Measurements from ENCODE around the gene CCDC142.

The CCDC142 gene

DNA sequence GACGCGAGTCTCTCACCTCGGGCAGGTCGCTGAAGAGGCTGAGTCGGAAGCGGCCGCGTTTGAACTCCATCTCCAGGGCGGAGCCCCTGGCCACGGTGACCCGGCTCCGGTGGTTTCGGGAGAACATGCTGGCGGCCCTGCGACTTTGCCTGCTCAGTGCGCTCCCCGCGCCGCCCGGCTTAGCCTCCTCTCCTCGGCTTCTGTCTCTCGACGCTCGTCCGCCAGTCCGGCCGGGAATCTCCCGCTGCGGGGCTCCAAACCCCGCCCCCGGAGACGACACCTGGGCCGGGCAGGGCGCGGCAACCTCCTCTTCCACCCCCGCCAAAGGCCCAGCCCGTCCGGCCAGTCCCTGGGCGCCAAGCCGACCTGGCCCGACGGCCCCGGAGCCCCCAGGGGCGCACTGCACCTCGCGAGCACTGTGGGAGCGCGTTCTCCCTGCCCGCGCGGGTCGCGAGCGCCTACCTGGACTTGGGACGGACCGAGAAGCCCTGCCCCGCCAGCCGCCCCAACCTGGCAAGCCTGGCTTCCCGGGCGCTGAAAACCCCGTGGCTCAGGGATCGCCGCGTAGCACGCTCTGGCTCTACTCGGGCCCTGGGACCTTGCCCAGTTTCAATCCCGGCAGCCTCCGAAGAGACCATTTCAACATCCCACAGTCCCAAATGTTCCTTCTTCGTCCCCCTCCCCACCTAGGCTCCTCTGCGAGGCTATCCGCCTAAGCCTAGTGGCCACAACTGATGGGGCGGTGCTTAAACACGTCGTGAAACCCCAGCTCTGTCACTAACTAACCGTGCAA, 40.9 kb downstream of the CCDC142 start, which contains the start of gene RTKN:
Gene RTKN (minus strand): TSS at position 248 of the 793 bp plus-strand sequence. CDS start 121 bp downstream, at position 127.
- Histone ChIP-seq H2AFZ (ENCODE audit: low read length) (peak within 1 kb of the TSS; percentile 96), H2BK120ac (ENCODE audit: low read depth, low read length) (peak within 1 kb of the TSS; percentile 65), H2BK12ac (ENCODE audit: low read length) (no peak within 1 kb of the TSS), H2AK5ac (ENCODE audit: low read depth, low read length) (peak within 1 kb of the TSS; percentile 62), H3K27me3 (ENCODE audit: control insufficient read depth in 3 of 3, insufficient read depth in 3 of 3, low read depth in 1 of 3, low read length in 3 of 3) (peaks cover 0 to 15% (median 0%) of the 10 kb centered on the region in 3 experiments), H3K36me3 (replicated peaks in 1 of 2; ENCODE audit: control insufficient read depth in 2 of 2, insufficient read depth in 2 of 2, low read length in 2 of 2) (no peaks in the 10 kb centered on the region), H3K14ac (ENCODE audit: low read length) (no peak within 1 kb of the TSS), H2BK5ac (ENCODE audit: low read length) (peak within 1 kb of the TSS; percentile 56), H4K91ac (ENCODE audit: low read depth, low read length, poor library complexity) (no peak within 1 kb of the TSS), H3K4me1 (ENCODE audit: control insufficient read depth in 2 of 2, insufficient read depth in 1 of 2, low read depth in 1 of 2, low read length in 2 of 2) (peaks cover 17 to 19% of the 10 kb centered on the region in 2 donors), H4K8ac (ENCODE audit: low read depth, low read length) (no peak within 1 kb of the TSS), H3K27ac (replicated peaks; ENCODE audit: low read length) (peak within 1 kb of the TSS; percentile 94), H3K4me2 (ENCODE audit: insufficient read depth, low read length, poor library complexity, severe bottlenecking) (peak within 1 kb of the TSS; percentile 95), H3K79me1 (ENCODE audit: low read depth, low read length) (peaks cover 6% of the 10 kb centered on the region), H3K23ac (ENCODE audit: low read depth, low read length, poor library complexity) (peak within 1 kb of the TSS; percentile 81), H2BK15ac (ENCODE audit: low read length) (peak within 1 kb of the TSS; percentile 96), H3K9me3 (replicated peaks in 1 of 2; ENCODE audit: control insufficient read depth in 2 of 2, insufficient read depth in 1 of 2, low read depth in 1 of 2, low read length in 2 of 2) (peaks cover 0 to 2% of the 10 kb centered on the region in 2 donors), H3K18ac (ENCODE audit: low read length) (peak within 1 kb of the TSS; percentile 96), H3K9ac (ENCODE audit: low read depth, low read length, poor library complexity) (peak within 1 kb of the TSS; percentile 90), H3K4me3 (ENCODE audit: low read length in 2 of 2) (peak within 1 kb of the TSS; percentile 59 to 78), H3K4ac (ENCODE audit: low read length) (no peak within 1 kb of the TSS)
- peak; percentile 50 for DNase-seq (ENCODE audit: low spot score)
- no CpG with 5 or more reads among the region's 75 CpGs for WGBS, 2 donors (ENCODE audit: extremely low coverage in 2 of 2, insufficient read length in 2 of 2, insufficient replicate concordance in 1 of 2)

DNA sequence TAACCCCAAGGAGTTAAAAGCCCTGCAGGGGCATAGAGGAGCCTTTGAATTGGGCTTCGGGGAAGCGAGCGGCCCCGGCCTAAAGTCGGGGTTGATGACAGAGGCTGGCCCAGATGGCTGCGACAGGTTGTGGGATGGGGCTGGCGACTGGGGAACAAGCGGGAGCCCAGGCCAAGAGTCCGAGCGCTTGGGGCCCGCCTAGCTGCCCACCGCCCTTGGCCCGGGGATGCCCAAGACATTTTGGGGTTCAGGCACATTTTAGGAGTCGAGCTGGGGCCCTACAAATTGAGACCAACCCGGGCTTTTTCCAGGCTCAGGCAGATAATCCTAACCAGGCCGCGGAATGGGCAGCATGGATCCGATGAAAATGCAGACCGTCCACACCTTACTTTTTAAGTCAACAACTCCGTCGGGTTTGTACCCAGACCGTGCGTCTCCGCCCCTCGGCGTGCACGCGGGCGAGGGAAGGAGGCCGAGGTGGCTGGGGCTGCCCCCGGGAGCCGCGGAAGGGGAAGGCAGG, 41.6 kb downstream of the CCDC142 start:
- peak; percentile 43 for DNase-seq (ENCODE audit: low spot score)
- Histone ChIP-seq H2BK12ac (ENCODE audit: low read length) (no peak overlapping the region), H3K14ac (ENCODE audit: low read length) (no peak overlapping the region), H3K4me2 (ENCODE audit: insufficient read depth, low read length, poor library complexity, severe bottlenecking) (peak overlapping the region; percentile 95), H2BK15ac (ENCODE audit: low read length) (peak overlapping the region; percentile 96), H3K23ac (ENCODE audit: low read depth, low read length, poor library complexity) (peak overlapping the region; percentile 70), H3K36me3 (replicated peaks in 1 of 2; ENCODE audit: control insufficient read depth in 2 of 2, insufficient read depth in 2 of 2, low read length in 2 of 2) (no peaks in the 10 kb centered on the region), H2AK5ac (ENCODE audit: low read depth, low read length) (peak overlapping the region; percentile 62), H3K4me3 (ENCODE audit: low read length in 2 of 2) (peak overlapping the region in 1 of 2 donors; percentile 78), H3K18ac (ENCODE audit: low read length) (peak overlapping the region; percentile 96), H3K79me1 (ENCODE audit: low read depth, low read length) (peaks cover 6% of the 10 kb centered on the region), H3K9ac (ENCODE audit: low read depth, low read length, poor library complexity) (peak overlapping the region; percentile 90), H3K4me1 (ENCODE audit: control insufficient read depth in 2 of 2, insufficient read depth in 1 of 2, low read depth in 1 of 2, low read length in 2 of 2) (peaks cover 17 to 19% of the 10 kb centered on the region in 2 donors), H3K4ac (ENCODE audit: low read length) (no peak overlapping the region), H2BK5ac (ENCODE audit: low read length) (peak overlapping the region; percentile 56), H3K27ac (replicated peaks; ENCODE audit: low read length) (peak overlapping the region; percentile 94), H3K9me3 (replicated peaks in 1 of 2; ENCODE audit: control insufficient read depth in 2 of 2, insufficient read depth in 1 of 2, low read depth in 1 of 2, low read length in 2 of 2) (peaks cover 0 to 2% of the 10 kb centered on the region in 2 donors), H4K8ac (ENCODE audit: low read depth, low read length) (no peak overlapping the region), H2BK120ac (ENCODE audit: low read depth, low read length) (no peak overlapping the region), H4K91ac (ENCODE audit: low read depth, low read length, poor library complexity) (no peak overlapping the region), H2AFZ (ENCODE audit: low read length) (peak overlapping the region; percentile 96), H3K27me3 (ENCODE audit: control insufficient read depth in 3 of 3, insufficient read depth in 3 of 3, low read depth in 1 of 3, low read length in 3 of 3) (peaks cover 0 to 15% (median 0%) of the 10 kb centered on the region in 3 experiments)
- no CpG with 5 or more reads among the region's 33 CpGs for WGBS, 2 donors (ENCODE audit: extremely low coverage in 2 of 2, insufficient read length in 2 of 2, insufficient replicate concordance in 1 of 2)

DNA sequence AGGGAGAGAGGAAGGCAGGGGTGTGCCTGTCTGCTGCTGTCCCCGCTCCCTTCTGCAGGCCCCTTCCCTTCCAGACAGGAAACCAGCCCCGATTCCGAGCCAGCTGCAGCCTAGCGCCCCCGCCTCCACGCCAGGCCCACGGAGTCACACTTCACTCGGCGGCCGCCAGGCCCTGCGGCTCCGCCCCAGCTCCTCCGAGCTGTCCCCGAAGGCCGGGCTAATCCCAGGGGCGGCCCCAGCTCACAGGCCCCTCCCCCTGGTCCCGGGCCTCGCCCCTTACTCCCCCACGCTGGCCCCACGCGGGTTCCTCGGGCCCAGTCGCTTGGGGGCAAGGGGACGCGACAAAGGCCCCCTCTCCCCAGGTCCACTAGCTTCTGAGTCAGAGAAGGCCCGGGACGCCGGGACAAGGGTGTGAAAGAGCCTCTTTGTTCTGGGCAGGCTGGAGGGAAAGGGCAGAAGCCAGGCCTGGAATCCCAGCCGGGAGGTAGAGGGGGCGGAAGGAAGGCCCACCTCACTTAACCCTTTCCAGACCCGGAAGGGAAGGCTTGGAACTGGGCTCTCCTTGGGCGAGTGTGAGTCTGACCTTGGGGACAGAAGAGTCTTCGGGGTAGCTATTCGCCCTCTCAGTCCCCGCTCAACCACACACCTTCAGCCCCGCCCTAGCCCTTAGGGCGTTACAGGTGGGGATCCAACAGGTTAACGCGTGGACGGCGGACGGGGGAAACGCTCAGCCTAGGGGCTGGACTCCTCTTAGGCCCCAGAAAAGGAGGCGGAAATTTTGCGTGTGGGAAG, 42.2 kb downstream of the CCDC142 start:
- H3K14ac ChIP-seq (ENCODE audit: low read length) = peak overlapping the region; percentile 92
- H3K18ac ChIP-seq (ENCODE audit: low read length) = peak overlapping the region; percentile 96
- H2BK5ac ChIP-seq (ENCODE audit: low read length) = peak overlapping the region; percentile 56
- no peak overlapping the region for H4K8ac ChIP-seq (ENCODE audit: low read depth, low read length)
- H3K9me3 ChIP-seq (replicated peaks in 1 of 2; ENCODE audit: control insufficient read depth in 2 of 2, insufficient read depth in 1 of 2, low read depth in 1 of 2, low read length in 2 of 2) = peaks cover 0 to 2% of the 10 kb centered on the region in 2 donors
- no CpG with 5 or more reads among the region's 45 CpGs for WGBS, 2 donors (ENCODE audit: extremely low coverage in 2 of 2, insufficient read length in 2 of 2, insufficient replicate concordance in 1 of 2)
- H2BK15ac ChIP-seq (ENCODE audit: low read length) = peak overlapping the region; percentile 30
- H3K9ac ChIP-seq (ENCODE audit: low read depth, low read length, poor library complexity) = peak overlapping the region; percentile 90
- H3K4me1 ChIP-seq (ENCODE audit: control insufficient read depth in 2 of 2, insufficient read depth in 1 of 2, low read depth in 1 of 2, low read length in 2 of 2) = peaks cover 17 to 19% of the 10 kb centered on the region in 2 donors
- H2BK12ac ChIP-seq (ENCODE audit: low read length) = no peak overlapping the region
- DNase-seq (ENCODE audit: low spot score) = peak; percentile 88
- H3K4me3 ChIP-seq (ENCODE audit: low read length in 2 of 2) = peak overlapping the region; percentile 59 to 78
- no peak overlapping the region for H4K91ac ChIP-seq (ENCODE audit: low read depth, low read length, poor library complexity)
- H2BK120ac ChIP-seq (ENCODE audit: low read depth, low read length) = peak overlapping the region; percentile 73
- H3K79me1 ChIP-seq (ENCODE audit: low read depth, low read length) = peaks cover 6% of the 10 kb centered on the region
- H2AFZ ChIP-seq (ENCODE audit: low read length) = peak overlapping the region; percentile 96
- H3K27me3 ChIP-seq (ENCODE audit: control insufficient read depth in 3 of 3, insufficient read depth in 3 of 3, low read depth in 1 of 3, low read length in 3 of 3) = peaks cover 0 to 15% (median 0%) of the 10 kb centered on the region in 3 experiments
- H3K4ac ChIP-seq (ENCODE audit: low read length) = no peak overlapping the region
- peak overlapping the region; percentile 95 for H3K4me2 ChIP-seq (ENCODE audit: insufficient read depth, low read length, poor library complexity, severe bottlenecking)
- H3K36me3 ChIP-seq (replicated peaks in 1 of 2; ENCODE audit: control insufficient read depth in 2 of 2, insufficient read depth in 2 of 2, low read length in 2 of 2) = no peaks in the 10 kb centered on the region
- H3K27ac ChIP-seq (replicated peaks; ENCODE audit: low read length) = peak overlapping the region; percentile 94
- H2AK5ac ChIP-seq (ENCODE audit: low read depth, low read length) = peak overlapping the region; percentile 43
- peak overlapping the region; percentile 81 for H3K23ac ChIP-seq (ENCODE audit: low read depth, low read length, poor library complexity)
